H1 (cell line): Measurements from ENCODE around the gene UHMK1.

Source experiments
- ASH2L ChIP-seq: fragments of 200-600, 300-600 bp; sonication (generic); IDR thresholded peaks from one replicate; pipeline ENCODE4 v1.7.1; 2017; ENCODE audit warnings: low read length
- CTCF ChIP-seq, 3 experiments: IDR thresholded peaks; 1 replicate in 2 of 3; 2 replicates in 1 of 3; pipeline versions ENCODE4 v1.5.1 to v1.6.1; 2011; ENCODE audit warnings: low read length in 3 of 3, mild to moderate bottlenecking in 3 of 3, inconsistent platforms in 2 of 3, low read depth in 1 of 3, moderate library complexity in 1 of 3; ENCODE audit not compliant: insufficient read depth in 1 of 3; ENCODE audit errors: control extremely low read depth in 1 of 3
- POLR2AphosphoS5 ChIP-seq: IDR thresholded peaks from 2 replicates; pipeline ENCODE4 v1.6.1; 2011; ENCODE audit warnings: low read depth, low read length
- RAD21 ChIP-seq, 2 experiments: IDR thresholded peaks in 1 of 2; conservative IDR thresholded peaks in 1 of 2; 2 replicates each; pipeline ENCODE4 v1.6.1; 2011; ENCODE audit warnings: low read depth in 2 of 2, low read length in 2 of 2, improper control_type of control experiment in 1 of 2, inconsistent platforms in 1 of 2, mild to moderate bottlenecking in 1 of 2, moderate library complexity in 1 of 2

- no peak for TF ChIP-seq CTCF (IDR thresholded peaks at IDR 0.05; ENCODE audit: control extremely low read depth in 1 of 3, insufficient read depth in 1 of 3, low read depth in 1 of 3, low read length in 3 of 3)
- TF ChIP-seq POLR2AphosphoS5: no peak
- no peak for TF ChIP-seq ASH2L
- no peak for TF ChIP-seq RAD21 (IDR thresholded peaks at IDR 0.05 in 1 of 2, conservative IDR thresholded peaks at IDR 0.05 in 1 of 2; ENCODE audit: low read depth in 2 of 2, low read length in 2 of 2)
Measured at GRCh38 chr1:162487241-162487640, 10.4 kb upstream of the UHMK1 start.
